K562 (cell line): ENCODE results near the gene CPA2. TPM values are rescaled to one million over a fixed set of nuclear protein-coding genes. Genes with fewer than 3 reads are reported as not detected.
A peak's percentile ranks its signal among the peaks of the same experiment; 100 is the strongest.

ENCODE experiments used
- ARID1B ChIP-seq: fragments of 450-650 bp; IDR thresholded peaks from 2 replicates; pipeline ENCODE4 v1.6.1; 2016; ENCODE audit warnings: antibody characterized with exemption, mild to moderate bottlenecking, inconsistent platforms
- CC2D1A ChIP-seq: fragments of 450-650 bp; IDR thresholded peaks from 2 replicates; pipeline ENCODE4 v1.6.1; 2017; ENCODE audit warnings: mild to moderate bottlenecking
- CLOCK ChIP-seq: fragments of 250-450 bp; sonication (Bioruptor Pico); IDR thresholded peaks from 2 replicates; pipeline ENCODE4 v1.4.0; 2020; ENCODE audit warnings: mild to moderate bottlenecking, moderate library complexity, borderline replicate concordance
- DPF2 ChIP-seq: fragments of 450-650 bp; IDR thresholded peaks from 2 replicates; pipeline ENCODE4 v1.6.1; 2016
- ETS2 ChIP-seq: IDR thresholded peaks from 2 replicates; pipeline ENCODE4 v1.6.1; 2016; ENCODE audit warnings: borderline replicate concordance, missing genetic modification characterization, mild to moderate bottlenecking, moderate library complexity, missing compliant biosample characterization; ENCODE audit not compliant: poor library complexity, severe bottlenecking
- FOXK2 ChIP-seq, 2 experiments: fragments of 450-650 bp; IDR thresholded peaks in 1 of 2; conservative IDR thresholded peaks in 1 of 2; 2 replicates each; pipeline ENCODE4 v1.6.1; 2016; ENCODE audit warnings: low read depth in 2 of 2, mild to moderate bottlenecking in 1 of 2
- GABPB1 ChIP-seq: sonication (generic); formaldehyde crosslinking; IDR thresholded peaks from 2 replicates; pipeline ENCODE4 v1.8.0; 2022; ENCODE audit warnings: mild to moderate bottlenecking, missing genetic modification reagents
- KDM1A ChIP-seq, 2 experiments: fragments of 450-650 bp; IDR thresholded peaks; 2 replicates each; pipeline ENCODE4 v1.6.1; 2016; ENCODE audit warnings: mild to moderate bottlenecking in 2 of 2
- NR2F6 ChIP-seq: fragments of 450-650 bp; formaldehyde crosslinking; IDR thresholded peaks from 2 replicates; pipeline ENCODE4 v1.4.0; 2020; ENCODE audit warnings: mild to moderate bottlenecking
- SIN3A ChIP-seq, 2 experiments: fragments of 150-350 bp in 1 of 2; IDR thresholded peaks; 2 replicates each; pipeline ENCODE4 v1.6.1; 2011 to 2016; ENCODE audit warnings: borderline replicate concordance in 2 of 2, low read depth in 2 of 2, low read length in 2 of 2, mild to moderate bottlenecking in 2 of 2, moderate library complexity in 2 of 2; ENCODE audit not compliant: control insufficient read depth in 1 of 2
- TBP ChIP-seq: optimal IDR thresholded peaks from 2 replicates; pipeline ENCODE3; 2011; ENCODE audit warnings: low read depth, low read length, improper control_type of control experiment
- YY1 ChIP-seq, 3 experiments: IDR thresholded peaks; 2 replicates each; pipeline ENCODE4 v1.6.1; 2011; ENCODE audit warnings: low read length in 2 of 3, mild to moderate bottlenecking in 2 of 3, moderate library complexity in 2 of 3, borderline replicate concordance in 1 of 3, control low read depth in 1 of 3, low read depth in 1 of 3; ENCODE audit not compliant: insufficient read depth in 3 of 3, insufficient replicate concordance in 2 of 3, control insufficient read depth in 1 of 3, insufficient read length in 1 of 3; ENCODE audit errors: extremely low read depth in 1 of 3
- ZNF75A ChIP-seq: fragments of 450-650 bp; formaldehyde crosslinking; IDR thresholded peaks from 2 replicates; pipeline ENCODE4 v1.4.0; 2020; ENCODE audit warnings: mild to moderate bottlenecking
- polyA plus RNA-seq, 8 experiments: library from polyadenylated mRNA; depleted of rRNA in 4 of 8; stranded (reverse) in 5 of 8; unstranded in 3 of 8; fragments of >200 nt; fragmentation: Nextera tagmentation in 2 of 8; fragmentation: Illumina TruSeq in 1 of 8; extraction: Ambion mirVana in 2 of 8; extraction: Trizol in 1 of 8; gene quantifications; 2 replicates each; pipeline versions ENCODE4 v1.2.1 to v1.2.3, GENCODE V29; 2011 to 2014; ENCODE audit warnings: inconsistent platforms in 1 of 8, missing spikeins in 1 of 8
- total RNA-seq, 7 experiments: library from RNA; depleted of rRNA in 6 of 7; stranded (reverse); fragments of >200 nt in 6 of 7; fragmentation: Illumina TruSeq in 2 of 7; extraction: Trizol in 2 of 7; gene quantifications; 2 replicates each; pipeline versions ENCODE4 v1.2.1 to v1.2.3, GENCODE V29; 2011 to 2021; ENCODE audit warnings: low replicate concordance in 1 of 7
- TF ChIP-seq, protein P1 (sequence below): fragments of 450-650 bp; IDR thresholded peaks from 2 replicates; pipeline ENCODE4 v1.6.1; 2016; ENCODE audit warnings: low read depth

Gene CPA2
- total and polyA plus RNA-seq, 9 of the 15 experiments (the other 6 are each of a cell fraction or from before 2014, with no cell fraction given): 0.04 to 0.84 (median 0.09) TPM; not detected in 4

GRCh38 chr7:130242198-130243014, 24.3 kb upstream of the CPA2 start (continued):
- TF ChIP-seq FOXK2 (conservative IDR thresholded peaks at IDR 0.05 in 1 of 2, IDR thresholded peaks at IDR 0.05 in 1 of 2; ENCODE audit: low read depth in 2 of 2): peak; percentile 77 to 78; a peak in 3 of 4 replicates
- TF ChIP-seq YY1 (IDR thresholded peaks at IDR 0.05; ENCODE audit: borderline replicate concordance in 1 of 3, control insufficient read depth in 1 of 3, extremely low read depth in 1 of 3, insufficient read depth in 3 of 3, insufficient read length in 1 of 3, insufficient replicate concordance in 2 of 3, low read depth in 1 of 3, low read length in 2 of 3): peak in 1 of 3 experiments; percentile 25
- TF ChIP-seq CLOCK (CRISPR knock-in tag): no peak
- peak; percentile 68 for TF ChIP-seq CC2D1A
- peak; percentile 62; the same call in 1 of the 2 replicates for TF ChIP-seq GABPB1 (CRISPR knock-in tag)
- TF ChIP-seq, protein P1, sequence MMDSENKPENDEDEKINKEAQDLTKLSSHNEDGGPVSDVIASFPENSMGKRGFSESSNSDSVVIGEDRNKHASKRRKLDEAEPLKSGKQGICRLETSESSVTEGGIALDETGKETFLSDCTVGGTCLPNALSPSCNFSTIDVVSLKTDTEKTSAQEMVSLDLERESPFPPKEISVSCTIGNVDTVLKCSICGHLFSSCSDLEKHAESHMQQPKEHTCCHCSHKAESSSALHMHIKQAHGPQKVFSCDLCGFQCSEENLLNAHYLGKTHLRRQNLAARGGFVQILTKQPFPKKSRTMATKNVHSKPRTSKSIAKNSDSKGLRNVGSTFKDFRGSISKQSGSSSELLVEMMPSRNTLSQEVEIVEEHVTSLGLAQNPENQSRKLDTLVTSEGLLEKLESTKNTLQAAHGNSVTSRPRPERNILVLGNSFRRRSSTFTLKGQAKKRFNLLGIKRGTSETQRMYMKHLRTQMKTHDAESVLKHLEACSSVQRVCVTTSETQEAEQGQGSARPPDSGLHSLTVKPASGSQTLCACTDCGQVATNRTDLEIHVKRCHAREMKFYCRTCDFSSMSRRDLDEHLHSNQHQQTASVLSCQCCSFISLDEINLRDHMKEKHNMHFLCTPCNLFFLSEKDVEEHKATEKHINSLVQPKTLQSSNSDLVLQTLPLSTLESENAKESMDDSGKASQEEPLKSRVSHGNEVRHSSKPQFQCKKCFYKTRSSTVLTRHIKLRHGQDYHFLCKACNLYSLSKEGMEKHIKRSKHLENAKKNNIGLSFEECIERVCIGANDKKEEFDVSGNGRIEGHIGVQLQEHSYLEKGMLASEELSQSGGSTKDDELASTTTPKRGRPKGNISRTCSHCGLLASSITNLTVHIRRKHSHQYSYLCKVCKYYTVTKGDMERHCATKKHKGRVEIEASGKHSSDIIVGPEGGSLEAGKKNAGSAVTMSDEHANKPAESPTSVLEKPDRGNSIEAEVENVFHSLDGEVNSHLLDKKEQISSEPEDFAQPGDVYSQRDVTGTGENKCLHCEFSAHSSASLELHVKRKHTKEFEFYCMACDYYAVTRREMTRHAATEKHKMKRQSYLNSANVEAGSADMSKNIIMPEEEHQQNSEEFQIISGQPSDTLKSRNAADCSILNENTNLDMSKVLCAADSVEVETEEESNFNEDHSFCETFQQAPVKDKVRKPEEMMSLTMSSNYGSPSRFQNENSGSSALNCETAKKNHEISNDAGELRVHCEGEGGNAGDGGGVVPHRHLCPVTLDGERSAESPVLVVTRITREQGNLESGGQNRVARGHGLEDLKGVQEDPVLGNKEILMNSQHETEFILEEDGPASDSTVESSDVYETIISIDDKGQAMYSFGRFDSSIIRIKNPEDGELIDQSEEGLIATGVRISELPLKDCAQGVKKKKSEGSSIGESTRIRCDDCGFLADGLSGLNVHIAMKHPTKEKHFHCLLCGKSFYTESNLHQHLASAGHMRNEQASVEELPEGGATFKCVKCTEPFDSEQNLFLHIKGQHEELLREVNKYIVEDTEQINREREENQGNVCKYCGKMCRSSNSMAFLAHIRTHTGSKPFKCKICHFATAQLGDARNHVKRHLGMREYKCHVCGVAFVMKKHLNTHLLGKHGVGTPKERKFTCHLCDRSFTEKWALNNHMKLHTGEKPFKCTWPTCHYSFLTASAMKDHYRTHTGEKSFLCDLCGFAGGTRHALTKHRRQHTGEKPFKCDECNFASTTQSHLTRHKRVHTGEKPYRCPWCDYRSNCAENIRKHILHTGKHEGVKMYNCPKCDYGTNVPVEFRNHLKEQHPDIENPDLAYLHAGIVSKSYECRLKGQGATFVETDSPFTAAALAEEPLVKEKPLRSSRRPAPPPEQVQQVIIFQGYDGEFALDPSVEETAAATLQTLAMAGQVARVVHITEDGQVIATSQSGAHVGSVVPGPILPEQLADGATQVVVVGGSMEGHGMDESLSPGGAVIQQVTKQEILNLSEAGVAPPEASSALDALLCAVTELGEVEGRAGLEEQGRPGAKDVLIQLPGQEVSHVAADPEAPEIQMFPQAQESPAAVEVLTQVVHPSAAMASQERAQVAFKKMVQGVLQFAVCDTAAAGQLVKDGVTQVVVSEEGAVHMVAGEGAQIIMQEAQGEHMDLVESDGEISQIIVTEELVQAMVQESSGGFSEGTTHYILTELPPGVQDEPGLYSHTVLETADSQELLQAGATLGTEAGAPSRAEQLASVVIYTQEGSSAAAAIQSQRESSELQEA: no peak
- peak; percentile 30 to 62; a peak in 2 of 4 replicates for TF ChIP-seq KDM1A (IDR thresholded peaks at IDR 0.05)
- TF ChIP-seq NR2F6 (CRISPR knock-in tag): no peak
- TF ChIP-seq ETS2 (tag): no peak
- TF ChIP-seq ZNF75A (CRISPR knock-in tag): no peak
- TF ChIP-seq DPF2: peak; percentile 86
- TF ChIP-seq ARID1B: peak; percentile 89
- no peak for TF ChIP-seq TBP
- TF ChIP-seq SIN3A (IDR thresholded peaks at IDR 0.05; ENCODE audit: borderline replicate concordance in 2 of 2, control insufficient read depth in 1 of 2, low read depth in 2 of 2, low read length in 2 of 2): no peak
